Ramos (cell line): ENCODE data around the gene PTH2R.
"Not testable (repeated sequence)": the region's sequence is repeated elsewhere in the genome, so short reads cannot be mapped to it uniquely, and the experiment has no call there.

Experiments
- in situ Hi-C: fragments of 300-500 bp; cut with MboI; formaldehyde crosslinking; loops from one replicate; pipeline ENCODE4 v1.14.3; 2022; ENCODE audit warnings: low sequenced_read_pairs; ENCODE audit not compliant: unreplicated experiment

PTH2R gene

DNA sequence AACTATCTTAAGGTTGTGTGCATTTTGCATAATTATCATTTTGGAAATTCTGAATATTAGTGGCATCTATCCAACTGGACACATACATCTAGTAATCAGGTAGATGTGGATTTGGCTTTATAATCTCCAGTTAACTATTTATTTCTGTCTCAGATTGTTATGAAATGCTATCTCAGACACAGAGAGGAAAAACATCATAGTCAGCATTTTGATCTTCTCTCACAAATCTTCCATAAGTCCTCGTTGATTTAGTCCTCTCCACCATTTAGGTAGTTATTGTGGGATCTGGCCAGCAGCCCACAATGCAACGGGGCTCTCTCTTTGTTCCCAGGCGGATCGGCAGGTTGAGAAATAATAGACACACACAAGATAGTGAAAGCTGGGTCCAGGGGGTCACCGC lies 75.4 kb downstream of the PTH2R start:
- in situ Hi-C loops: not testable (repeated sequence)

DNA sequence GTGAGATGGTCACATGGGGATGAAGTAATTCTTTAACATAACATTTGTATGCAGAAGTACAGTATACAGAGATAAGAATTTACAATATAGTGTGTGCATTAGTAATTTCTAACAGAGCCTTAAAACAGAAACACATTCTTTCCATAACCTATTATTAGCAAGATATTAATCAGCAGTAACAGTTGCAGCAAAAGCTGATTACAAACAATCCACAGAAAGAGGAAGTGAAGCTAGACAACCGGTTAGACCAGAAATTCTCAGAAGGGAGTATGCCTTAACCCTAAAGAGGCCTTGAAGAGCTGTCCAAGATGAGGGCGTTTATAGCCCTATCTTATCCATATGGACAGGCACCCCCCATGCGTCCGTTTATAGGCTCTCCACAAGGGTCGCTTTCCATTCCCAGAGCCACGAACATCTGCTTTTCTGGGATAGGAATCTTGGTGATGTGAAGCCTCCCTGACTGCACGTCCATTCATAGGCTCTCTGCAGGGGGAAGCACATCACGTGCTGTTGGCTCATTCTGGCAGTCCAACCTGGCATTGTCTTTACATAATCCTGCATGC lies 75.9 kb downstream of the PTH2R start:
- in situ Hi-C loops: not testable (repeated sequence)

DNA sequence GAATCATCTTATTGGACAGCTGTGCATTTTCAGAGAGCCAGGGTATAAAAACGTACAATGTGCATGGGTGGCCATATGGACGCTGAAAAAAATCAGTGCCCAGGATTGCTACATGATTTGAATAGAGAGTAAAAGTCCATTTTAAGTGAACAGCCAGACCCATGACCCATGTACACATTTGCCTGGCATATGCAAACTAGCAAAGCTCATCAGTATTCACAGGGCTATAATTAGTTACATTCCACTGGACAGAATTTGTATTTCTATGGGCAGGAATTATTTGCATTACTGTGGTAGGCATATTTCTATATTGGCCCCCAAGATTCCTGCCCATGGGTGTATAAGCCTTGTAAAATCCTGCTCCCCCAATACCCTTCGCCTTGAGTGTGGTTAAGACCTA lies 78.8 kb downstream of the PTH2R start:
- in situ Hi-C loops: no loop called here

DNA sequence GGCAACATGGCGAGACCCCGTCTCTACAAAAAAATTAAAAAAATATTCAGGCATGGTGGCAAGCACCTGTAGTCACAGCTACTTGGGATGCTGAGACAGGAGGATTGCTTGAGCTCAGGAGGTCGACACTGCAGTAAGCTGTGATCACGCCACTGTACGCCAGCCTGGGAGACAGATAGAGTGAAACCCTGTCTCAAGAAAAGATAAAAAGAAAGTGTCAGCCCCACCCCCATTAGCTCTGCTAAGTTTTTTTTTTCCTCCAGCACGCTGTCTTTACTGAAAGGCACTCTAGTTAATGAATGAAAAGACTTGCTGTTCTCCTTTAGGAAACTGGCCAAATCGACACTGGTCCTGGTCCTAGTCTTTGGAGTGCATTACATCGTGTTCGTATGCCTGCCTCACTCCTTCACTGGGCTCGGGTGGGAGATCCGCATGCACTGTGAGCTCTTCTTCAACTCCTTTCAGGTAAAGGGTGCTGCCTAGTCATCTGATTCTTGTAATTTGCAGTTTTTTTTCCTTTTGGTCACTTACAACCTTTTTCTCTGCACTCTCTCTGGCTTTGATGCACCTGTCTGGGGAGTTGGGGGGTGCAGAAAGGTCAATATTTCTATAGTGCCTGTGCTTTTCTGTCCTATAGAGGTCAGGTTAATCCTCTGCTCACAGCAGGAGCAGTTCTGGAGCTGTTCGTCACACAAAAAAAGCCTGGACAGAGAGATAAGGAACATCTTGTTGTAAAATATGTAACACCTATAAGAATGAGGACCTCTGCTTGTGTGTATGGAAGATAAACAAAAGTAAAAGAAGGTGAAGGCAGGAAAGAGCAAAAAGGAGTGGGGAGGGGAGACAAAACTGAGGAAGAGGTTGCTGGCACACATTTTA lies 82.3 kb downstream of the PTH2R start:
- in situ Hi-C loops: no loop called here

DNA sequence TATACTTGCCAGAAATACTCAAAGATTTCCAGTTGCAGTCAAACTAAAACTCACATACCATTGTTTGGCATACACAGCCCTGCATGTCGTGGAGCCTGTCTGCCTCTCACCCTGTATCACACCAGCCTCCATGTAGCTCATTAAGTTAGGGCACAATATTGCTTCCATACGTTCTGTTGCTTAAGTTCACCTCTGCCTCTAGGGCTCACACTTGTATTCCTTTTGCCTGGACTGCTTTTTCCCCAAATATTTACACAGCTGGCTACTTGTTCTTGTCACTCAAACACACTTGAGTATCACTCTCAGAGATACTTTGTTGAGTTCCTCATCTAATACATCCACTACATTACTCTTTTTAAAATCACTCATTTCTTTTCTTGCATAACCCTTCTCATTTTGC lies 83.1 kb downstream of the PTH2R start:
- in situ Hi-C loops: no loop called here

DNA sequence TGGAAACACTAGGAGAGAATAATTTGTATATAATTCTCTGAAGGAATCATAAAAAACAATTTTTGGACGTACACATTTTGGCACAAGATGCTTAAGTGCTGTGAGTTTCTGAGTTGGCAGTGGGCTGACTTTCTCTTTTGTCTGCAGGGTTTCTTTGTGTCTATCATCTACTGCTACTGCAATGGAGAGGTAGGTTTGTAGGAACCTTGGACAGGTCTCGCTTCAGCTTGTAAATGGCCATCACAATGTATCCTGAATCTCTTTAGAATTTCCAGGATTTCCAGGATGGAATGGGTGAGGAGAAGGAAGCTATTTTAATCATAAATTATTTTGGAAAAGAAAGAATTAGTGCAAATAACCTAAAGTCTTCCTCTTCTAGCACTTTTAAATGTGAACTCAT lies 83.9 kb downstream of the PTH2R start:
- in situ Hi-C loops: no loop called here

DNA sequence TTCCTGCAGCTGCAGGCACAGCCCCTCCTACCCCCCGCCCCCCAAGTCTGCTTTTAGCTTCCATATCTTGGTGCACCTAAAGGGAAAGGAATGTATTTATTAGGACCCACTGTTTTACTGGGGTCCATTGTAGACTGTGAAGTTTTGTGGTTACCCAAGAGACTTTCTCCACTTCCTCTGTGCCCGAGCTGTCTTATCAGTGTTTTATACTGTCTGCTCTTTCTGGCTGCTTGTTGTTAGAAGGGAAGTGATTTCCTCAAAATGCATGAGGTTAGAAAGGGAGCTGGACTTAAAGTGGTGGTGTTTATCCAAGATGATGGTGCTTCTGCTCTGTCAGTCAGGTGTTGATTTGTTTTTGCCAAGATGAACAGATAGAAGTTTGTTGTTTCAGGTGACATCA lies 85.0 kb downstream of the PTH2R start:
- in situ Hi-C loops: no loop called here

DNA sequence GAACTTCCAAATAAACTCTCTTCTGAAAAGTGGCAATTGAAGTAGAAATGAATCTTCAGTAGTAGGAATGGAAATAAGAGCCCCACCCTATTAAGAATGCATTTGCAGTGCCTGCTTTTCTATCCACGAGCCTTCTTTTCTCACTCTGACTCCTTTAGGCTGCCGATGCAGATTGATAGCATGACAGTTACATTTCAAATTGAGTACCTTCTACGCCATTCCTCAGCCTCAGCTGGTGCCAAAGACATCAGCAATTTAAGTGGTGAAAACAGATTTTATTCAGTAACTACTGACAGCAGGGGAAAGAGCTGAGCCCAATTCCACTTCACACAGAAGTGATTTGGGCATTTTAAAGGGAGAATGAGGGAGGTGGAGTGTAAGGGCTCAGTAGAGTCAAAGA lies 85.5 kb downstream of the PTH2R start:
- in situ Hi-C loops: no loop called here

DNA sequence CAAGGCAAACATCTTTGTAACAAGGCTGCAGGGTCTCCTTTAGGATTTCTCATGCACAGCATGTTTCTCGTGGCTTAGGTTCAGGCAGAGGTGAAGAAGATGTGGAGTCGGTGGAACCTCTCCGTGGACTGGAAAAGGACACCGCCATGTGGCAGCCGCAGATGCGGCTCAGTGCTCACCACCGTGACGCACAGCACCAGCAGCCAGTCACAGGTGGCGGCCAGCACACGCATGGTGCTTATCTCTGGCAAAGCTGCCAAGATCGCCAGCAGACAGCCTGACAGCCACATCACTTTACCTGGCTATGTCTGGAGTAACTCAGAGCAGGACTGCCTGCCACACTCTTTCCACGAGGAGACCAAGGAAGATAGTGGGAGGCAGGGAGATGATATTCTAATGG lies 86.6 kb downstream of the PTH2R start:
- in situ Hi-C loops: no loop called here

DNA sequence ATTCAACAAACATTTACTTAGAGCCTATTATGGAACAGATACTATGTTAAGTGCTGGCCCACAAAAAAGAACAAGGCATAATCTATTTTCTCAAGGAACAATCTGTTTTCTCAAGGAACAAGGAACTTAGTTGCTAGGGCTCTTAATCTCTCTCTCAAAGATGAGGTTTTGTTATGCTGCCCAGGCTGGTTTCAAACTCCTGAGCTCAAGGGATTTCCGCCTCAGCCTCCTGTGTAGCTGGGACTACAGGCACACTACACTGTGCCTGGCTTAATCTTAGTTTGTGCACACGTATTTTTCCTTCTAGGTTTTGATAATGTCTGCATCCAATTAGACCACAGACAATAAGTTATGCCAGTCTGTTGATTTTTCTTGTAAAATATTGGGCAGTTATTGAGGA lies 89.5 kb downstream of the PTH2R start:
- in situ Hi-C loops: no loop called here

DNA sequence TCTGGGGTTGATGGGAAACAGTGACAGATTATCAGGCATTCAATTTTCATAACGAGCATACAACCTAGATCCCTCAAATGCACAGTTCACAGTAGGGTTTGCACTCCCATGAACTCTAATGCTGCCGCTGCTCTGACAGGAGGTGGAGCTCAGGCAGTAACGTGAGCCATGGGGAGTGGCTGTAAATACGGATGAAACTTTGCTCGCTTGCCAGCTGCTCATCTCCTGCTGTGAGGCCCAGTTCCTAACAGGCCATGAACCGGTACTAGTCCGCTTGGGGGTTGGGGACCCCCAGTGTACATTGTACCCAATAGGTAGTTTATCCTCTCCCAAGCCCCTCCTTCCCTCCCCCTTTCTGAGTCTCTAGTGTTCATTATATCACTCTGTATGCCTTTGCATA lies 94.6 kb downstream of the PTH2R start:
- in situ Hi-C loops: no loop called here

DNA sequence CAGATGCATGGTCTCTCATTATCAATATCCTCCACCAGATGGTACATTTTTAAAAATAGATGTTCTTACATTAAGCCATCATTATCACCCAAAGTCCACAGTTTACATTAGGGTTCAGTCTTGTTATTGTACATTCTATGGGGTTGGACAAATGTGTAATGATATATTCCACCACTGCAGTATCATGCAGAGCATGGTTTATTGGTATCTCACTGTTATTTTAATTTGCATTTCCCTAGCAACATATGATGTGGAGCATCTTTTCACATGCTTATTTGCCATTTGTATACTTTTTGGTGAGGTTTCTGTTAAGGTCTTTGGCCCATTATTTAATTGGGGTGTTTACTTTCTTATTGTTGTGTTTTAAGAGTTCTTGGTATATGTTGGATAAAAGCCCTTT lies 95.7 kb downstream of the PTH2R start:
- in situ Hi-C loops: no loop called here

DNA sequence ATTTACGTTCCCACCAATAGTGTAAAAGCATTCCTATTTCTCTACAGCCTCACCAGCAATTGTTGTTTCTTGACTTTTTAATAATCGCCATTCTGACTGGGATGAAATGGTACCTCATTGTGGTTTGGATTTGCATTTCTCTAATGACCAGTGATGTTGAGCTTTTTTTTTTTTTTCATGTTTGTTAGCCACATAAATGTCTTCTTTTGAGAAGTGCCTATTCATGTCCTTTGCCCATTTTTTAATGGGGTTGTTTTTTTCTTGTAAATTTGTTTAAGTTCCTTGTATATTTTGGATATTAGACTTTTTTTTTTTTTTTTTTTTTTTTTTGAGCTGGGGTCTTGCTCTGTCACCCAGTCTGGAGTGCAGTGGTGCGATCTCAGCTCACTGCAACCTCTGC lies 98.8 kb downstream of the PTH2R start:
- in situ Hi-C loops: not testable (repeated sequence)

DNA sequence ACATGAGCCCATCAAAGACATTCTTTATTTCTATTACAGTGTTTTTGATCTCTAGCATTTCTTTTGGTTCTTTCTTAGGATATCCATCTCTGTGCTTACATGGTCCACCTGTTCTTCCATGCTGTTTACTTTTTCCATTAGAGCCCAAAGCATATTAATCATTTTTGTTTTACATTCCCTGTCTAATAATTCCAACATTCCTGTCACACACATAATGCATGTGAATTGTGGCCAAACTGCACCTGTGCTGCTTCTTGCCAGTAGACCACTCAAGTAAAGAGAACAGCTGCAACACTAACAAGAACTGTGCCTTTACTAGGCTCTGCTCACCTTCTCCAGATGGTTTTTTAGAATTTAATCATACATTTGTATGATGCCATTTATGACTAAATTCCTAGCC lies 103.0 kb downstream of the PTH2R start:
- in situ Hi-C loops: no loop called here

DNA sequence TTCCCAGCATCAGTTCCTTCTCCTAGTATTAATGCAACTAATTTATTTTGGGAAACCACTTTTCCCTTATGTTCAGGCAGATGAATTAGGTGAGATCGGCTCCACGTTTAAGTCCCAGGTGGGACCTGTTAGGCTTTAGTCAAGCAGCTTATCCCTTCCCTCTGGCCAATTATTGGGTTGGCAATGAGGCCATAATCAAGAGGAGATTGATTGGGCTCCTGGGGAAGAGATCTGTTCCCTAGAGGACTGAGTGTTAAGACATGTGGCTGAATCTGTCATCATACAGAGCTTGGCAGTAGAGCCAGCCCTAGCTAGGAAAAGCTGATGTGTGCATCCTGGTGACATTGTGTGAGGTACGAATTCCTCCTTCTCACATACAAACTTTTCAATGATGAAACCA lies 104.4 kb downstream of the PTH2R start:
- in situ Hi-C loops: no loop called here

DNA sequence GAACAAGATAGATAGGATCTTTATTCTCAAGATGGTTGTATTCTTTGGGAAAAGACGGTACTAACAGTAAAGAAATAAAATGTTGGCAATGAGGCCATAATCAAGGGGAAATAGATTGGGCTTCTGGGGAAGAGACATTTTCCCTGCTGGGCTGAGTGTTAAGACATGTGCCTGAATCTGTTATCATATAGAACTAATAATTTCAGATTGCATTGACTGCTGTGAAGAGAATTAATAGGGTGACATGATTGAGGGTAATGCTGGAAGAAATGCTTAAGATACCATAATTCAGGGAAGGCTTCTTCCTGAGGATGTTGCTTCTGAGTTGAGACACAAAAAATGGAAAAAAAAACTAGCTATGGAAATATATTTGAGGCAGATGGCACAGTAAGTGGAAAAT lies 105.0 kb downstream of the PTH2R start:
- in situ Hi-C loops: no loop called here

DNA sequence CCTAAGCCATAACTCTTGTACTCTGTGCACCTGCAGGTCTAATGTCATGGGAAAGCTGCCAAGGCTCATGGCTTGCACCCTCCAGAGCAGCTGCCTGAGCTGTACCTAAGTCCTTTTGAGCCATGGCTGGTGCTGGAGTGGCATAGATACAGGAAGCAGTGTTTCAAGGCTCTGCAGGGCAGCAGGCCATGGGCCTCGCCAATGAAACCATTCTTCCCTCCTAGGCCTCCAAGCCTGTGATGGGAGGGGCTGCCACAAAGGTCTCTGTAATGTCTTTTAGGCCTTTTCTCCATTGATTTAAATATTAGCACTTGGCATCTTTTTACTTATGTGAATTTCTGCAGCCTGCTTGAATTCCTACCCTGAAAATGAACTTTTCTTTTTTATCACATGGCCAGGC lies 108.5 kb downstream of the PTH2R start:
- in situ Hi-C loops: no loop called here

DNA sequence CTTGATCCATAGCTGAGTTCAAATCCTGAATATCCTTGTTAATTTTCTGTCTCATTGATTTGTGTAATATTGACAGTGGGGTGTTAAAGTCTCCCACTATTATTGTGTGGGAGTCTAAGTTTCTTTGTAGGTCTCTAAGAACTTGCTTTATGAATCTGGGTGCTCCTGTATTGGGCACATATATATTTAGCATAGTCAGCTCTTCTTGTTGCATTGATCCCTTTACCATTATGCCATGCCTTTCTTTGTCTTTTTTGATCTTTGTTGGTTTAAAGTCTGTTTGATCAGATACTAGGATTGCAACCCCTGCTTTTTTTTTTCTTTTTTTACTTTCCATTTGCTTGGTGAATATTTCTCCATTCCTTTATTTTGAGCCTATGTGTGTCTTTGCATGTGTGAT lies 116.5 kb downstream of the PTH2R start:
- in situ Hi-C loops: not testable (repeated sequence)

DNA sequence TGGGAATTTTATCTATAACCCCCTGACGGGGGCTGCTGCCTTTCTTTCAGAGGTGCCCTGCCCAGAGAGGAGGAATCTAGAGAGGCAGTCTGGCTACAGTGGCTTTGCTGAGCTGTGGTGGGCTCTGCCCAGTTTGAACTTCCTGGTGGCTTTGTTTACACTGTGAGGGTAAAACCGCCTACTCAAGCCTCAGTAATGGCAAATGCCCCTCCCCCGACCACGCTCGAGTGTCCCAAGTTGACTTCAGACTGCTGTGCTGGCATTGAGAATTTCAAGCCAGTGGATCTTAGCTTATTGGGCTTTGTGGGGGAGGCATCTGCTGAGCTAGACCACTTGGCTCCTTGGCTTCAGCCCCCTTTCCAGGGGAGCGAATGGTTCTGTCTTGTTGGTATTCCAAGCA lies 118.6 kb downstream of the PTH2R start:
- in situ Hi-C loops: not testable (repeated sequence)

DNA sequence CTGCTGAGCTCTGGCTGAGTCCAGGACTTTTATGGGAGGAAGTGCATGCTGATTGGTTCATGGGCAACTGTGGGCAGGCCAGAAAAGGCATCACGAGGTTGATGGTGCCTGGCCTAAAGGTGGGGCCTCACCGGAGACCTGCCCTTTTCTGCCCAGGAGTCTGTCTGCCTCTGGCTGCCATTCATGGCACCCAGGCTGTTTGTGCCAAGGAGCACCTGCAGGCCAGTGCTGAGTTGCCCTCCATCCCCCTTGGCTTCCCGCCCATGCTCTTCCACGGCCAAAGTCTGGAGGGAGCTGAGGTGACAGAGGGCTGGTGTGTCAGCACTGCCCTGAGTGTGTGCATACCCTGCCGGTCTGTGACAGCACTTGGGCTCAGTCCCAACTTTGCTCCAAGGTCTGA lies 123.2 kb downstream of the PTH2R start:
- in situ Hi-C loops: no loop called here

DNA sequence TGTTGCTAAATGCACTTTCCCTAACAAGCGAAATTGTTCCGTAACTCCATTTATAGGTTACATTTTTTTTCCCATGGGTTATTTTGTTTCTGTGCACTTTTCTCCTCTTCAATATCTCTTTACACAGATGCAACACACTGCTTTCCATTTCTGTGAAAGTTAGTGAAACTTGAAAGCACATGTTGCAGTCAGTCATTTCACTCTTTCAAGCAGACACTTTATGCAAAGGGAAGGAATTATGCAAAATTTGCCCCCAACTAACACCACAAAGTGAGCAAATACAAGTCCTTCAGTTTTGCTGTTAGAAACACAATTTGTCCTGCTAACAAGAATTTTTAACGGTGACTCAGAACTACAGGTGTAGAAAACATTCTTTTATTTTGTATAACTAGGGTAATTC lies 124.8 kb downstream of the PTH2R start:
- in situ Hi-C loops: no loop called here

DNA sequence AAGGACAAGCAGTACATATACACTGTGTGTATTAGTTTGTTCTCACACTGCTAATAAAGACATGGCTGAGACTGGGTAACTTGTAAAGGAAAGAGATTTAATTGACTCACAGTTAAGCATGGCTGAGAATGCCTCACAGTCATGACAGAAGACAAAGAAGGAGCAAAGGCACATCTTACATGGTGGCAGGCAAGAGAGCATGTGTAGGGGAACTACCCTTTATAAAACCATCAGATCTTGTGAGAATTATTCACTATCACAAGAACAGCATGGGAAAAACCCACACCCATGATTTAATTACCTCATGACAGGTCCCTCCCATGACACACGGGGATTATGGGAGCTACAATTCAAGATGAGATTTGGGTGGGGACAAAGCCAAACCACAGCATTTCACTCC lies 129.0 kb downstream of the PTH2R start:
- in situ Hi-C loops: not testable (repeated sequence)
